HG03558 (cell line): ENCODE measurements around the gene HDAC5.
"Not testable (repeated sequence)": the region's sequence is repeated elsewhere in the genome, so short reads cannot be mapped to it uniquely, and the experiment has no call there.

Experiments
- ATAC-seq: cut with Tn5 transposase; IDR thresholded peaks from one replicate; pipeline ENCODE4 v1.9.1; 2021; ENCODE audit warnings: moderate number of reproducible peaks; ENCODE audit not compliant: unreplicated experiment; ENCODE audit errors: extremely low read depth

Gene HDAC5

DNA sequence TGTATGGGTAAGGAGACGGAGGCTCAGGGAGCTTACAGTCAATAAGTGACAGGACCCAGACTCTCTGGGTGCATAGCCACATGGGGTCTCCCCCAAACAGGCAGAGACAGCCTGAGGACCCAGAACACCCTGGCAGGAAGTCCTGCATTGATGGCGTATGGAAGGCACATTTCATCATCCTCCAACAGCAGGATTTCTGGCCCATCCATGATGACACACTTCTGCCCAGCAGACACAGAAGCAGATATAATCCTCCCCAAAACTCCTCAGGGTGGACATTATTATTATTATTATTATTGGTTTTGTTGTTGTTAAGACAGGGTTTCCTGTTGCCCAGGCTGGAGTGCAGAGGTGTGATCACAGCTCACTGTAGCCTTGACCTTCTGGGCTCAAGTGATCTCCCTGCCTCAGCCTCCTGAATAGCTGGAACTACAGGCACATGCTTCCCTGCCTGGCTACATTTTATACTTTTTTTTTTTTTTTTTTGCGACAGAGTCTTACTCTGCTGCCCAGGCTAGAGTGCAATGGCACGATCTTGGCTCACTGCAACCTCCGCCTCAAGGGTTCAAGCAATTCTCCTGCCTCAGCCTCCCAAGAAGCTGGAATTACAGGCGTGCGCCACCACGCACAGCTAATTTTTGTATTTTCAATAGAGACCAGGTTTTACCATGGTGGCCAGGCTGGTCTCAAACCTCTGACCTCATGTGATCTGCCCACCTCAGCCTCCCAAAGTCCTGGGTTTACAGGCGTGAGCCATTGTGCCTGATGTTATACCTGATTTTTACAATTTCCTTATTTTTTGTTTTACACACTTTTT lies 11.5 kb upstream of the HDAC5 start:
- ATAC-seq, result no peak

DNA sequence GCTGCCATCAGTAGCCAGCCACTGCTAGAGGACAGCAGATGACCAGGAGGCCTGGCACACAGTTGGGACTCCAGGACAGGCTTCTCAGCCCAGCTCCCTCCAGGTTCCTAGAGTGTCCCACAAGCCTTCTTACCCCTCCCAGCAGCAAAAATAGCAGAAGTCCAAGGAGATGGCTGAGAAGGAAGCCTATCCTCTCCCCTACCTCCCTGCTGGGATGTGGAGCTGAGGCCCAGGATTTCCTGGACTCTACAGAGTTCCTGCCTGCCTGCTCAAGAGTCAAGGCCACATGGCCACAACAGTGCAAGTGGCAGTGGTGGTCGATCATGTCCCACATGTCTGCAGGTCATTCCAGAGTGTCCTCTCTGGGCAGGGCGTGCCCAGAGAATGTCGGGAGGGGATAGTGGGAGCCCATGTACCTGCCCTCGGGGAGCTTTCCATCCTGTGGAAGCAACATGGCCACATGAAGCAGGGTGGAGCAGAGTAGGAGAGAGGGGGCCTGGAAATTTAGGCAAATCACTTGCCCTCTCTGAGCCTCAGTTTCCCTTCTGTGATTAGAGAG lies 10.6 kb upstream of the HDAC5 start:
- no peak for ATAC-seq

DNA sequence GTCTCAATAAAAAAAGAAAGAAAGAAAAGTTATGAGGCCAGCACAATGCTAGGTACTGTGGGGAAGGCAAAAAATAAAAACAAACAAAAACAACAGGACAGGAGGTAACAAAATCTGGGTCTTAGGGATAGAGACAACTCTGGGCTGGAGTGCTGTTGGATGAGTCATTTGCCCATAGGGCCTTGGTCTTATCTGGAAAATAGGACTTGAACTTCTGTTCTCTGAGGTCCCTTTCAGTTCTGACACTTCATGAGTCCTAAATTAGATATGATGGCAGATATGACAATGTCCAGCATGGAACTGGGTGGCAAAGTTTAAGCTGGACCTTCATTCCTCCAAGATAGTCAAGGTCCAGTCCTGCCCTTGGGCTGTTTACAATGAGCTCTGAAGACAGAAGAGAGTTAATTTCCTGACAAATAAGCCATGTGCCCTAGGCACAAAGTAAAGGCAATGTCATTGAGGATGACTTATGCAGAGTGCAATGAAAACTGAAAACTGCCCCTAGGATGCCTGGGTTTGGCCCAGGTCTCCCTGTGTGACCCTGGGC lies 8.9 kb upstream of the HDAC5 start:
- no peak for ATAC-seq

DNA sequence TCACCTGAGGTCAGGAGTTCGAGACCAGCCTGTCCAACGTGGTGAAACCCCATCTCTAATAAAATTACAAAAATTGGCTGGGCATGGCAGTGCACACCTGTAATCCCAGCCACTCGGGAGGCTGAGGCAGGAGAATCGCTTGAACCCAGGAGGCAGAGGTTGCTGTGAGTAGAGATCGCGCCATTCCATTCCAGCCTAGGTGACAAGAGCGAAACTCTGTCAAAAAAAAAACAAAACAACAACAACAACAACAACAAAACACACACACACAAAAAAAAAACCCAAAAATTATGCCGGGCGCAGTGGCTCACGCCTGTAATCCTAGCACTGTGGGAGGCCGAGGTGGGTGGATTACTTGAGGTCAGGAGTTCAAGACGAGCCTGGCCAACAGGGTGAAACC lies 7.9 kb upstream of the HDAC5 start:
- not testable (repeated sequence) for ATAC-seq

GRCh38 chr17:44130693-44131349 lies 7.4 kb upstream of the HDAC5 start:
- no peak for ATAC-seq

DNA sequence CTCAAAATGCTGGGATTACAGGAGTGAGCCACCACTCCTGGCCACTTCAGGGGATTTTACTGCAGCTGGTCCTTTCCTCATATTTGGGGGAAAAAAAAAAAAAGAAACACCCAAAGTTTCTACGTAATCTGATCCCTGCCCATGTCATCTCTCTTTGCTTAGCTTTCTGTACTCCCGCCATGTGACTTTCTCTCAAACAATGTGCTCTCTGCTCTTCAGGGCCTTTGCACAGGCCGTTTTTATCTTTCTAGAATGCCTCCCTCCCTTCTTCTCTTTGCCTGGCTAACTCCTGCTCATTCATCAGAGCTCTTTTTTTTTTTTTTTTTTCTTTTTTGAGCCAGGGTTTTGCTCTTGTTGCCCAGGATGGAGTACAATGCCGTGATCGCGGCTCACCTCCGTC lies 4.9 kb upstream of the HDAC5 start:
- no peak for ATAC-seq

DNA sequence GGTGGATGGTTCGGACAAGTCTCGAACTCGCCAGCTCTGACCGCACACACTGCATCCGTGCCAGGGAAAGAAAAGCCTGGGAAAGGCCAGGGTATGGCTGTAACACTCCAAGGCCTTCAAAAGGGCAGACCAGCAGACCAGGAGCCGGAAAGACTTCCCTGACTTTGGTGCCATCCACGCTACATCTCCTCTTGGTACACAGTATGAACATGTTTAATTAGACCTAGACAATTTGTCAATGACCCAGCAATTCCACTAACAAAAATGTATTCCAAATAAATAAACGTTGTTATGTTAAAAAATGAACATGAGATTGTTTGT lies 637 bp upstream of the HDAC5 start:
- no peak for ATAC-seq

DNA sequence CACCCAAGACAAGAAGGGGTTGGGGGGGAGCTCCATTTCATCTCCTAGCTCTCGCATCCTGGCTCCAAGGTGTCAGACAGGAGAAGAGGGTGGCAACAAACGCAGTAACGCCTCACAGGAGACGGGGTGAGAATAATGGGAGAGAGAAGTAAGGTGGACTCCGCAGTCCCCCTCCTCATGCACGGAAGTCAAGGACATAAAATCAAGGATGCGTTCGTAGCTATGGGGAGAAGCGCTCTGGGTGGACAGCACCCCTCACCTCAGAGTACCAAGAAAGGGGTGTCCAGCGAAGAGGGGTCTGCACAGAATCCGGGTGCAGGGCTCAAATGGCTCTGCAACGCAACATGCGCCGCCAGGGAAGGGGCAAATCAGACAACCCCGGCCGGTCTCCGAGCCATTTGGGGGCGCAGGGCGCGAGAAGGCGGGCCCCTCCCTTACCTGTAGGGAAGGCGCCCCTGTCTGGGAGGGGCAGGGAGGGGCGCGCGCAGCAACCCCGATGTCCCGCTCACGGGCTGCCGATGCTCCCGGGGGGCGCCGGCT lies 555 bp downstream of the HDAC5 start:
- ATAC-seq, result no peak

- no peak for ATAC-seq
Measured at GRCh38 chr17:44121997-44122815, 1.2 kb downstream of the HDAC5 start.

DNA sequence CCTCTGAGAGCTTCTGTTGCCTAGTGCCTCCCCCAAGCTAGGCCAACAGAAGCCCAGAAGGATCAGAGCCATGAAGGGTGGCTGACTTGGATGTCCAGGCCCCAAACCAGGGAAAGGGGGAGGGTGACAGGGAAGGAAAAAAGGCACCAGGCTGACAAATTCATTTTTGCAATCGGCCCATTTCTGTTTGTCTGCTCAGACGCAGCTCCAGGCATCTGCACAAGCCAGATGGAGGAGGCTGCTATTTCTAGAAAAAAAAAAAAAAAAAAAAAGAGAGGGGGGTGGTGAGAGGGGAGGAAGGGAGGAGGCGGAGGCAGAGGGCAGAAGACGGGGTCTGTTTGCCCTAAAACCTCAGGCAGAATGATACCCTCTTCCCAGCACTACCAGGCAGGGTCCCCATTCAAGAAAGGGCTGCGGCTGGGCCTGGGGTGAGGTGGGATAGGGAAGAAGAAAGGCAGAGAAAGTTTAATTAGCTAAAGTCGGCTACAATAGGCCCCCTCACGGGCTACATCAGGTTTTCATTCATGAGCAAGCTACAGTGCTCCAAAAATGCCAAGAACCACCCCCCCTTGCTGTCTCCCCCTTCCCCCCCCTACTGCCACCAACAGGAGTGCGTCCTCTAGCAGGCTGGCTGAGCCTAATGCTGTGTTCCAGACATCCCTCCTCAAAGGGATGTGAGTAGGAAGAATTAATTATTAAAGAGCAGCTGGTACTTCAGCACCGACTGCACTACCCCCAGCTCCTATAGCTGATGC lies 2.4 kb downstream of the HDAC5 start:
- ATAC-seq, result no peak

DNA sequence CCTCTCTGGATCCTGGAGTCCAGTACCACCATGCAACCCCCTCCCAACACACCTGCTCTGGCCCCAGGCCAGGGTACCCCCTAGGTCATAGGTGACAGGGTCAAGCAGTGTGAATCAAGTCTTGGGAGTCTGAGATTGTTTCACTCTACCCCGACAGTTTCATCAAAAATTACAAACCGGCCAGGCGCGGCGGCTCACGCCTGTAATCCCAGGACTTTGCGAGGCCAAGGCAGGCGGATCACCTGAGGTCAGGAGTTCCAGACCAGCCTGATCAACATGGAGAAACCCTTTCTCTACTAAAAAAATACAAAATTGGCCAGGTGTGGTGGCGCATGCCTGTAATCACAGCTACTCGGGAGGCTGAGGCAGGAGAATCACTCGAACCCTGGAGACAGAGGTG lies 3.2 kb downstream of the HDAC5 start:
- not testable (repeated sequence) for ATAC-seq

- ATAC-seq, result no peak
Measured at GRCh38 chr17:44119798-44120197, 3.6 kb downstream of the HDAC5 start.

DNA sequence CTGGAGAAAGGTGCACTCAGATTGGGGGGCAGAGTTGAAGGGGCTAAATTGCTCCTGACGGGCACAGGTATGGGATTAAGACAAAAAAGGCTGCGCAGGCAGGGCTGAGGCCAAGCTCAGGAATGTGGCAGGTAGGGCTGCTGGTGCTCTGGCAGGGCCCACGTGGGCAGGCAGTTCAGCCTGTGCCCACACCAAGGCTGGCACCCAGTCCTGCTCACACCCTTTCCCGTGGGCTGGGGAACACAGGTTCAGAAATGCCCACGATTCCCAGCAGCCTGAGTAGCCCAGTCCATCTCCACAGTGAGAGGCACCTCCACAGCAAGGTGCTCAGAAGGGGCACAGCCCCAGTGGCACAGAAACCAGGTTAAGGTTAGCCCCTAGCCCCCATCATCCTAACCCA lies 4.4 kb downstream of the HDAC5 start:
- ATAC-seq, result no peak

DNA sequence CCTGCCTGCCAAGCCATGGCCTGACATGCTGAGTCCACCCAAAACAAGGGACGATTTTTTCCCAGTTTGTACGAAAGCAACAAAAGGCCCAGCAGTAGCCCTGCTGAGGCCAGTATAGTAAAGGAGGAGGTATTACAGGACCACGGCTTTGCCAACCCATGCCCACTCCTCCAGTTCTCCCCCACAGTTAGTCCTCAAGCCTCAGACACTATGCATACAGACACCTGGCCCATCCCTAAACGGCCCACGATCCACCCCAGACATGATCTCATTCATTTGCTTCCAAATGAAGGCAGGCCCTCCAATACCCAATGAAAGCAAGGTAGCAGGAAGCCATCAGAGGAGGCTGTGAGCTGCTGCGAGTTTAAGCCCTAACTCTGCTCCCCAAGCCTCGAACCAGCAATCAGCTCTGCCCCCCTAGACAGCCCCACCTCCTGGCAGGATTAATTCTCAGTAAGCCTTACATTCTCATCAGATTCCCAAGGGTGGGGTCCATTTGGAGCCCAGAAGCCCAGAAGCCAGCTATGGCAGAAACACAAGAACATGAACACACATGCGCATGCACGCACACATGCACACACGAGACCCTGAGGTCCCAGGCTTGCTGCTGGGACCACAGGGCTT lies 4.9 kb downstream of the HDAC5 start:
- ATAC-seq, result no peak

GRCh38 chr17:44117351-44117750 lies 6.1 kb downstream of the HDAC5 start:
- no peak for ATAC-seq

DNA sequence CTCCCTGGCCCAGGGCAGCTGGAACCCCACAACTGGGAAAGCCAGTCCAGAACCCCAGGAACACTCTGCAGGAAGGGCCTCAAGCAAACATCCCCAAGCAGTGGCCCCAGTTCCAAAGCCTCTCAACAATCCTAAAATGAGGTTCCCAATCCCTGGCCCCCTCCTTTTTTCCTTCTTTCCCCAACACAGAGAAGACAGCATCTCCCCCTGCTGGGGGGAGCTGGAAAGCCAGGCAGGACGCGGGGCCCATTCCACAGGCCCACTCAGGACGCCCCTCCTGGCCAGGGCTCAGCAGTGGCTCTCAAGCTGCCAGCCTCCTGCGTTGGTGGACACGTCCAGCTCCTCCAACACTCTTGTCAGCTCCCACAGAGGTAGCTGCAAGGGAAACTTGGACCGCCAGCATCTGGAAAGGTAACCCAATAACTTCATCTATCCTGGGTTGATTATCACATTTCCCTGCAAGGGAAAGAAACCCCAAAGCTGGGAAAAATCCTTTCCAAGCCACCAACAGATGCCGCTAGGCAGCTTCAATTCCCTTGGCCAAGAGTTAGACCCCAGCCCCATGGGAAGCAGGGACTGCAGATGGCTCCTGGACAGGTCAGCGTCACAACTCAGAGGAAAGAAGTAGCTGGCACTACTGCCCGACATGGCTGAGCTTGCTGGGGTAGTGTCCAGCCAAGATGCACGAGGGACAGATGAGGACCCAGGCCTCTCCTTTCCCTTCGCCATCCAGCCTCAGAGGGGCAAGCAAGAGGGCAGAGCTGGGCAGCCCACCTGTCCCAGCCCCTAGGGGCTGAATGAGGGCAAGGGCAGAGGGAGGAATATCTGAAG lies 7.6 kb downstream of the HDAC5 start:
- no peak for ATAC-seq

DNA sequence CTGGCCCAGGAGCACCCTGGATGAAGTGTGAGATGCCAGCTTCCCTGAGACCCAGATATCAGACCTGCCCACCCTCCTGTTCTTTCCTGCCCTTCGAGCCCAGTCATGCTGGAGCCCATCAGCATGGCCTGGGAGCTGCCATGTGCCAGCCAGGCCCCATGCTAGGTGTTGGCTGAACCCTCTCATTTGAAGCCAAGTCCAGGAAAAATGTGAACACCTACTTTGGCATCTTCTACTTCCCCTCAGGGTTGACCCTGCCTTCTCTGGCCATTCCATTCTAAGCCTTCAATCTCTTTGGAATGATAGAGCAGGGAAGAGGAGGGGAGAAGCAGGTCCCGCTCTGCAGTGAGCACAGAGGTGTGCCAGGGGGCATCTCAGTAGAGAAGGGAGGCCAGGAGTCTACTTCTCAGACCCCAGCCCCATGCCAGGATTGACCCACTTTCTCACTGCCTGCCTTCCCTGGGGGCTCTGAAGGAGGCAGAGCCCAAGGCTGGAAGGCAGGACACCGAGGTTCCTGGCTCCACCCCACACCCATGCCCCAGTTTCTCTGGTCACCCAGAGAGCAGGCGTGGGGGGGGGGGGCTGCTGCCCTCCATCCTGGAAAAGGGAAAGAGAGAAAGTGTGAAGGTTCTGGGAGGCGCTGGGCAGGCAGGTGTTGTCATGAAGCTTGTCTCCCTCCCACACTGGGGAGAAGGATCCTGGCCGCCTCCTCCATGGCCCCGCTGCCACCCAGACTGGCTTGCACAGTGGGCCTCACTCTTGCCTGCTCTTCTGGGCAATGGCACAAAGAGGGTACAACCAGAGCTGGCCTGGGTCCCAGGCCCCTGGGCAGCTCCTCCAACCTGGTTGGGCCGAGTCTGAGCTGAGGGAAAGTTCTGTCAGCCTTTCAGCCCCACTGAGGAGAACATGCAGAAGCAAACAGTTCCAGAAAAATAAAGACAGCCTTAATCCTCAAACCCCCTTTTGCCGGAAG lies 9.3 kb downstream of the HDAC5 start:
- no peak for ATAC-seq
